ENCODE measurements around the gene LBHD1. TPM values are rescaled to one million over a fixed set of nuclear protein-coding genes. Genes with fewer than 3 reads are reported as not detected.
"Not testable (repeated sequence)": the region's sequence is repeated elsewhere in the genome, so short reads cannot be mapped to it uniquely, and the experiment has no call there.

The LBHD1 gene
- total RNA-seq, 1 experiment from 2014 or later = 7.8 TPM

DNA sequence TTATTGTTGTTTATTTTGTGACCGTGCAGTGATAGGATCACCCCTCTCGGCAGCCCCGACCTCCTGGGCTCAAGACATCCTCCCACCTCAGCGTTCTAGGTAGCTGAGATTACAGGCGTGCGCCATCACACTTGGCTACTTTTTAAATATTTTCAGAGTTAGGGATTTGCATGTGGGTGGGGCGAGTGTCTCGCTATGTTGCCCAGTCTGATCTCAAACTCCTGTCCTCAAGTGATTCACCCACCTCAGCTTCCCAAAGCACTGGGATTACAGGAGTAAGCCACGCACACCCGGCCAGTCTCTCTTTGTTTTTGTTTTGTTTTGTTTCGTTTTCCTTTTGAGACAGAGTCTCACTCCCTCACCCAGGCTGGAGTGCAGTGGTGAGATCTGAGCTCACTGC lies 17.8 kb downstream of the LBHD1 start:
- CTCF ChIA-PET = no interaction called here
- peaks cover 10% of the 10 kb centered on the region for H3K4me1 ChIP-seq (ENCODE audit: insufficient read depth, low read length, poor library complexity, severe bottlenecking)
- DNase-seq (ENCODE audit: low spot score) = no peak
- TF ChIP-seq, protein P1, sequence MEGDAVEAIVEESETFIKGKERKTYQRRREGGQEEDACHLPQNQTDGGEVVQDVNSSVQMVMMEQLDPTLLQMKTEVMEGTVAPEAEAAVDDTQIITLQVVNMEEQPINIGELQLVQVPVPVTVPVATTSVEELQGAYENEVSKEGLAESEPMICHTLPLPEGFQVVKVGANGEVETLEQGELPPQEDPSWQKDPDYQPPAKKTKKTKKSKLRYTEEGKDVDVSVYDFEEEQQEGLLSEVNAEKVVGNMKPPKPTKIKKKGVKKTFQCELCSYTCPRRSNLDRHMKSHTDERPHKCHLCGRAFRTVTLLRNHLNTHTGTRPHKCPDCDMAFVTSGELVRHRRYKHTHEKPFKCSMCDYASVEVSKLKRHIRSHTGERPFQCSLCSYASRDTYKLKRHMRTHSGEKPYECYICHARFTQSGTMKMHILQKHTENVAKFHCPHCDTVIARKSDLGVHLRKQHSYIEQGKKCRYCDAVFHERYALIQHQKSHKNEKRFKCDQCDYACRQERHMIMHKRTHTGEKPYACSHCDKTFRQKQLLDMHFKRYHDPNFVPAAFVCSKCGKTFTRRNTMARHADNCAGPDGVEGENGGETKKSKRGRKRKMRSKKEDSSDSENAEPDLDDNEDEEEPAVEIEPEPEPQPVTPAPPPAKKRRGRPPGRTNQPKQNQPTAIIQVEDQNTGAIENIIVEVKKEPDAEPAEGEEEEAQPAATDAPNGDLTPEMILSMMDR (conservative IDR thresholded peaks at IDR 0.05; ENCODE audit: low read depth, low read length) = no peak
- TF ChIP-seq EZH2 (IDR thresholded peaks at IDR 0.05; ENCODE audit: borderline replicate concordance, low read depth, low read length, poor library complexity, severe bottlenecking) = no peak
- H3K27me3 ChIP-seq (replicated peaks; ENCODE audit: insufficient read depth, low read depth, low read length, poor library complexity) = no peaks in the 10 kb centered on the region
- no peaks in the 10 kb centered on the region for H3K9me3 ChIP-seq (ENCODE audit: low read depth, low read length, poor library complexity, severe bottlenecking)
- H3K4me3 ChIP-seq (ENCODE audit: low read depth, low read length, poor library complexity, severe bottlenecking) = no peak overlapping the region
- no peak overlapping the region for H3K27ac ChIP-seq (ENCODE audit: low read depth, low read length, poor library complexity, severe bottlenecking)
- peaks cover 7% of the 10 kb centered on the region for H3K36me3 ChIP-seq (ENCODE audit: insufficient read depth, low read length, poor library complexity, severe bottlenecking)
- POLR2A ChIA-PET (ENCODE audit: low non-redundant PET) = no interaction called here
- BruUV-seq (replicated peaks) = no TSS peak
- intact Hi-C loops (cut with micrococcal nuclease; ENCODE audit: unreplicated experiment) = no loop called here

DNA sequence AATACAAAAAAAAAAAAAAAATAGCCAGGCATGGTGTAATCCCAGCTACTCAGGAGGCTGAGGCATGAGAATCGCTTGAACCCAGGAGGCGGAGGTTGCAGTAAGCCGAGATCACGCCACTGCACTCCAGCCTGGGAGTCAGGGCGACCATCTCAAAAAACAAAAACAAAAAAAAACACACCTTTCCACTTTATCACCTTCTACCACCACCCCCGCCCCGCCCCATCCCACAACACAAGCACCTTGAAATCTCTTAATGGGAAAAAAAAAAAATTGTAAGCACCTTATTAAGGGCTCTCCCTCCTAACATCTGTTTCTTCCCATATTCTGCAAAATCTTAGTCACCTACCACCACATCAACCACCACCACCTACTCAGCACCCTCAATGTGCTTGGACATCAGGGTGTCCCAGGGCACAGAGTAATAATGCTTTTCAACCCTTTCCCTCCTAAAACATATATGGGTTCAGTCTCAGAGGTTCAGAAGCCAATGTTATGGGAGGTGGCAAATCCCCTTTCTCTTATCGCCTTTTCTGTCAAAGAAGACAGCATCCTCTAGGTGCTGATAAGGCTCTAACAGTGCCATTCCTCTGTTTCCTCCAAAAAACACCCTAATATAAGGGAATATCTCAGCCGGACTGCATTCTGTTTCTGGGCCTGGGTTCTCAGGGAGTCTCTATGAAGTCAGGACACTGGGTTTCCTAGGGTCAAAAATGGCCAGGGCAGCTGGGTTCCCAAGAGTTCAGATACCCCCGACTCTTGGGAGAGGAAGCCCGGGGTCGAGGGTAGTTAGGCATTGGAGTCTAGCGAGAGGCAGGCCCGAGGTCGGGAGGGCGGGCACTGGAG lies 19.7 kb downstream of the LBHD1 start:
- TF ChIP-seq EZH2 (IDR thresholded peaks at IDR 0.05; ENCODE audit: borderline replicate concordance, low read depth, low read length, poor library complexity, severe bottlenecking) = no peak
- TF ChIP-seq, protein P1 (conservative IDR thresholded peaks at IDR 0.05; ENCODE audit: low read depth, low read length) = no peak
- Histone ChIP-seq H3K4me3 (ENCODE audit: low read depth, low read length, poor library complexity, severe bottlenecking) (peak overlapping the region; percentile 81), H3K27me3 (replicated peaks; ENCODE audit: insufficient read depth, low read depth, low read length, poor library complexity) (no peaks in the 10 kb centered on the region), H3K27ac (ENCODE audit: low read depth, low read length, poor library complexity, severe bottlenecking) (peak overlapping the region; percentile 90), H3K36me3 (ENCODE audit: insufficient read depth, low read length, poor library complexity, severe bottlenecking) (peaks cover 25% of the 10 kb centered on the region), H3K9me3 (ENCODE audit: low read depth, low read length, poor library complexity, severe bottlenecking) (no peaks in the 10 kb centered on the region), H3K4me1 (ENCODE audit: insufficient read depth, low read length, poor library complexity, severe bottlenecking) (peaks cover 12% of the 10 kb centered on the region)
- intact Hi-C loops (cut with micrococcal nuclease; ENCODE audit: unreplicated experiment) = no loop called here
- CTCF ChIA-PET = no interaction called here
- DNase-seq (ENCODE audit: low spot score) = no peak
- POLR2A ChIA-PET (ENCODE audit: low non-redundant PET) = interaction anchor here (1.0 to 1.4 kb wide), 2 partner anchors 13 to 61 kb away, joined by 6 to 7 read pairs; partner anchors contain the start of genes C11orf98, CSKMT and TUT1
- BruUV-seq (replicated peaks) = no TSS peak

- H3K4me3 ChIP-seq (ENCODE audit: low read depth, low read length, poor library complexity, severe bottlenecking); POLR2A ChIA-PET (ENCODE audit: low non-redundant PET); intact Hi-C loops (cut with micrococcal nuclease; ENCODE audit: unreplicated experiment); DNase-seq (ENCODE audit: low spot score); H3K27ac ChIP-seq (ENCODE audit: low read depth, low read length, poor library complexity, severe bottlenecking); H3K27me3 ChIP-seq (replicated peaks; ENCODE audit: insufficient read depth, low read depth, low read length, poor library complexity); BruUV-seq (replicated peaks); H3K9me3 ChIP-seq (ENCODE audit: low read depth, low read length, poor library complexity, severe bottlenecking); CTCF ChIA-PET: not testable (repeated sequence)
- peaks cover 25% of the 10 kb centered on the region for H3K36me3 ChIP-seq (ENCODE audit: insufficient read depth, low read length, poor library complexity, severe bottlenecking)
- peaks cover 19% of the 10 kb centered on the region for H3K4me1 ChIP-seq (ENCODE audit: insufficient read depth, low read length, poor library complexity, severe bottlenecking)
Observed at GRCh38 chr11:62650283-62650682, 21.8 kb downstream of the LBHD1 start.
